RWPE2 (cell line): ENCODE data around the gene CRYBG1.

Experiments
- ATAC-seq: fragments of 200-7000 bp; cut with Tn5 transposase; 3 replicates; pipeline ENCODE4 v1.9.1; 2021; ENCODE audit warnings: low read depth
- DNase-seq: peaks from one replicate; pipeline ENCODE4 v3.0.0-alpha.2; 2020; ENCODE audit warnings: low spot score
- H3K27ac ChIP-seq: fragments of 450-650 bp; 2 replicates; pipeline ENCODE4 v1.5.1; 2017; ENCODE audit warnings: mild to moderate bottlenecking; ENCODE audit not compliant: poor library complexity, severe bottlenecking
- H3K27me3 ChIP-seq: fragments of 250-450 bp; sonication (Bioruptor Pico); 2 replicates; pipeline ENCODE4 v1.5.1; 2021; ENCODE audit warnings: mild to moderate bottlenecking, moderate library complexity; ENCODE audit not compliant: insufficient read depth, poor library complexity, severe bottlenecking
- H3K36me3 ChIP-seq: fragments of 250-450 bp; sonication (Bioruptor Pico); 2 replicates; pipeline ENCODE4 v1.5.1; 2020; ENCODE audit warnings: low read depth, mild to moderate bottlenecking, moderate library complexity
- H3K4me1 ChIP-seq: fragments of 250-450 bp; sonication (Bioruptor Pico); 2 replicates; pipeline ENCODE4 v1.5.1; 2021; ENCODE audit warnings: mild to moderate bottlenecking, moderate library complexity; ENCODE audit not compliant: insufficient read depth, poor library complexity, severe bottlenecking
- H3K4me3 ChIP-seq: fragments of 250-450 bp; sonication (Bioruptor Pico); 2 replicates; pipeline ENCODE4 v1.5.1; 2021; ENCODE audit warnings: mild to moderate bottlenecking, moderate library complexity; ENCODE audit not compliant: severe bottlenecking
- H3K9me3 ChIP-seq: fragments of 250-450 bp; sonication (Bioruptor Pico); 2 replicates; pipeline ENCODE4 v1.5.1; 2021; ENCODE audit warnings: mild to moderate bottlenecking, moderate library complexity; ENCODE audit not compliant: severe bottlenecking
- CTCF ChIP-seq: fragments of 450-650 bp; IDR thresholded peaks from one replicate; pipeline ENCODE4 v1.5.1; 2017; ENCODE audit warnings: mild to moderate bottlenecking, moderate library complexity; ENCODE audit not compliant: poor library complexity, severe bottlenecking

Gene CRYBG1

GRCh38 chr6:106334646-106335448, 25.7 kb upstream of the CRYBG1 start:
- ATAC-seq = peak; percentile 38; the same call in 1 of the 3 replicates
- peak; percentile 88 for TF ChIP-seq CTCF
- no peaks in the 10 kb centered on the region for H3K36me3 ChIP-seq

GRCh38 chr6:106339334-106340029, 21.0 kb upstream of the CRYBG1 start:
- Histone ChIP-seq H3K4me1 (peaks cover 8% of the 10 kb centered on the region), H3K27me3 (no peaks in the 10 kb centered on the region), H3K27ac (peak overlapping the region; percentile 49), H3K4me3 (no peak overlapping the region), H3K36me3 (no peaks in the 10 kb centered on the region), H3K9me3 (no peaks in the 10 kb centered on the region)
- TF ChIP-seq CTCF = peak; percentile 91
- ATAC-seq = peak; percentile 95
- DNase-seq = peak; percentile 56

More at GRCh38 chr6:106334646-106335448, 25.7 kb upstream of the CRYBG1 start:
- H3K4me1 ChIP-seq = peaks cover 5% of the 10 kb centered on the region
- no peak for DNase-seq
- H3K4me3 ChIP-seq = no peak overlapping the region
- H3K27ac ChIP-seq = no peak overlapping the region
- H3K9me3 ChIP-seq = no peaks in the 10 kb centered on the region
- no peaks in the 10 kb centered on the region for H3K27me3 ChIP-seq

- ATAC-seq (no peak), DNase-seq (no peak)
- Histone ChIP-seq H3K4me1 (no peaks in the 10 kb centered on the region), H3K4me3 (no peak overlapping the region), H3K27ac (no peak overlapping the region), H3K27me3 (no peaks in the 10 kb centered on the region), H3K9me3 (no peaks in the 10 kb centered on the region), H3K36me3 (no peaks in the 10 kb centered on the region)
- TF ChIP-seq CTCF = no peak
Measured at GRCh38 chr6:106347219-106347618, 13.3 kb upstream of the CRYBG1 start.

GRCh38 chr6:106356378-106356777, 4.1 kb upstream of the CRYBG1 start:
- no peaks in the 10 kb centered on the region for H3K27me3 ChIP-seq
- H3K4me1 ChIP-seq = peaks cover 6% of the 10 kb centered on the region
- H3K36me3 ChIP-seq = no peaks in the 10 kb centered on the region
- H3K27ac ChIP-seq = no peak overlapping the region
- DNase-seq (no peak), ATAC-seq (no peak)
- no peaks in the 10 kb centered on the region for H3K9me3 ChIP-seq
- H3K4me3 ChIP-seq = no peak overlapping the region
- TF ChIP-seq CTCF = no peak
